Ammon's horn (tissue), 1 donor: Measurements from ENCODE around the gene PCGF3.
"Not testable (repeated sequence)": the region's sequence is repeated elsewhere in the genome, so short reads cannot be mapped to it uniquely, and the experiment has no call there.

Experiments
- DNase-seq: peaks from one replicate; pipeline ENCODE4 v3.0.0-alpha.2; 2016; ENCODE audit warnings: low spot score

The PCGF3 gene

GRCh38 chr4:742742-743311 lies 37.2 kb downstream of the PCGF3 start:
- peak; percentile 63 for DNase-seq

GRCh38 chr4:743463-744211 lies 38.0 kb downstream of the PCGF3 start:
- no peak for DNase-seq

GRCh38 chr4:744212-744841 lies 38.7 kb downstream of the PCGF3 start:
- no peak for DNase-seq

GRCh38 chr4:747546-748170 lies 42.0 kb downstream of the PCGF3 start:
- no peak for DNase-seq

- DNase-seq: no peak
Measured at GRCh38 chr4:748461-748860, 42.8 kb downstream of the PCGF3 start.

GRCh38 chr4:749698-750666 lies 44.4 kb downstream of the PCGF3 start:
- DNase-seq: no peak

- DNase-seq: peak; percentile 46
Measured at GRCh38 chr4:751676-752075, 46.0 kb downstream of the PCGF3 start.

- no peak for DNase-seq
Measured at GRCh38 chr4:752196-752861, 46.7 kb downstream of the PCGF3 start.

GRCh38 chr4:753186-753585 lies 47.6 kb downstream of the PCGF3 start:
- DNase-seq: not testable (repeated sequence)

- DNase-seq: no peak
Measured at GRCh38 chr4:754221-755120, 48.8 kb downstream of the PCGF3 start.

- DNase-seq: no peak
Measured at GRCh38 chr4:757111-757510, 51.5 kb downstream of the PCGF3 start.

GRCh38 chr4:759810-760209 lies 54.2 kb downstream of the PCGF3 start:
- not testable (repeated sequence) for DNase-seq

GRCh38 chr4:760616-761015 lies 55.0 kb downstream of the PCGF3 start:
- DNase-seq: no peak

GRCh38 chr4:761086-761485 lies 55.5 kb downstream of the PCGF3 start:
- DNase-seq: no peak

- no peak for DNase-seq
Measured at GRCh38 chr4:761739-762138, 56.1 kb downstream of the PCGF3 start.

- DNase-seq: peak; percentile 50
Measured at GRCh38 chr4:762211-763190, 56.9 kb downstream of the PCGF3 start.

- no peak for DNase-seq
Measured at GRCh38 chr4:763191-763810, 57.7 kb downstream of the PCGF3 start.

- DNase-seq: no peak
Measured at GRCh38 chr4:763922-764321, 58.3 kb downstream of the PCGF3 start.
